ENCODE data around the gene KCNH1.

KCNH1 gene

DNA sequence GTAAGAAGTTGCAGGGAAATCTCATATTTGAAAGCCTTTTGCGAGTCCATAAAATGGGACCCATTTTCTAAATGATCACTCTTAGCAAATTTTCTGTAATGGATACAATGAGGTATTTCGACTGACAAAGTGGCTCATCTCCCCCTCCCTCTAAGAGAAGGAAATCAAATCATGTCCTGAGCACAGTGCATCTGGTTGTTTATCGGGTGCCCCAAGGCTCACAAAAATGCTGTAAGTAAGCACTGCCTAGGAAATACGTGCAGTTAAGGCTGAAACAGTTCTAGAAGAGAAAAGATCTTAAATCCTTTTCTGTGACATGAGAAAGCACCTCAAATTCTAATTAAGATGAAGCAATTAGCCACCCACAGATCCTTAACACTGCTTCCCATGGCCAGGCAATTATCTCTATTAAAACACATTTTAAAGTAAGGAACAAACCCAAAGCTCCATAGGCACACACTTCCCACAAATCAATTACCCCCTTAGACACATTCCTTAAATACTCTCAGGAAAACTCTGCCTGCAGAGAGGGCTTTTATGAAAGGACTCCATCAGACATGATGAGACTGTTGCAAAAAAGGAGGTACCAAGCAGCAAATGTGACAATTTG is 216.3 kb downstream of the KCNH1 start:
- DNase-seq = no peak

GRCh38 chr1:210916548-210916947 is 217.4 kb downstream of the KCNH1 start:
- DNase-seq = no peak

GRCh38 chr1:210915890-210916507 is 217.9 kb downstream of the KCNH1 start:
- DNase-seq = no peak

- DNase-seq = no peak
Measured at GRCh38 chr1:210912752-210913151, 221.2 kb downstream of the KCNH1 start.

DNA sequence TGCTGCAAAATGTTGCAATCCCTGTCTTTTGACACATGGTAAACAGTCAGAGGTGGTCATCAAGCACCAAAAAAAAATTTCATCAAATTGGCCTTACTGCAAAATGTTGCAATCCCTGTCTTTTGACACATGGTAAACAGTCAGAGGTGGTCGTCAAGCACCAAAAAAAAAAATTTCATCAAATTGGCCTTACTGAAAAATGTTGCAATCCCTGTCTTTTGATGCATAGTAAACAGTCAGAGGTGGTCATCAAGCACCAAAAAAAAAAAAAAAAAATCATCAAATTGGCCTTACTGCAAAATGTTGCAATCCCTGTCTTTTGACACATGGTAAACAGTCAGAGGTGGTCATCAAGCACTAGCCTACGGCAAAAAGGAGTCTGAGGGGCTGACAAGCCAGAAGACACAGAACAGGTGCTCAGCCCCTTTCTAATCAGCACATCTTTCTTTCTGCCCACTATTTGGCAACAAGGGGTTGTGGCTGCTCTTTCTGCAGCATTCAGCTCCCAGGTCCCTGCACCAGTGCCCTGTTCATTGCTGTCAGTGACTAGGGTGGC is 223.8 kb downstream of the KCNH1 start:
- DNase-seq = no peak

GRCh38 chr1:210908791-210909190 is 225.2 kb downstream of the KCNH1 start:
- DNase-seq = no peak

DNA sequence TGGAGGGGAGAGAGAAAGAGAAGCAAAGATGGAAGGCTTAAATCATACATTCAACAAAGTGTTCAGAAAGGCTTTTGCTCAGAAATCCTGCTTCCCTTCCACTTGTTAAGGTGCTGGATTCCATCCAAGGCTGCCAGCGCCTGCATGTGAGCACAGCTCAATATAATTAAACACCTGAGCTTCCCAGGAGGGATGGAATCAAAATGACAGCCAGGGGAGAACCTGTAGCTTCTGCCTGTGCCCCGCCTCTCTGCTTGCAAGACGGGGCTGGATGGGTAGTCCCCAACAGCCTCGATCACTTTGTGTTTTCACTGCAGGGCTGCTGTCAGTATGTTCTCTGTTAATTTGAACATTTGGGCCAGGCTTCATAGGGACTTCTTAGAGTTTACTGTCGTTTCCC is 225.7 kb downstream of the KCNH1 start:
- DNase-seq = no peak

GRCh38 chr1:210907251-210907805 is 226.6 kb downstream of the KCNH1 start:
- DNase-seq = no peak

DNA sequence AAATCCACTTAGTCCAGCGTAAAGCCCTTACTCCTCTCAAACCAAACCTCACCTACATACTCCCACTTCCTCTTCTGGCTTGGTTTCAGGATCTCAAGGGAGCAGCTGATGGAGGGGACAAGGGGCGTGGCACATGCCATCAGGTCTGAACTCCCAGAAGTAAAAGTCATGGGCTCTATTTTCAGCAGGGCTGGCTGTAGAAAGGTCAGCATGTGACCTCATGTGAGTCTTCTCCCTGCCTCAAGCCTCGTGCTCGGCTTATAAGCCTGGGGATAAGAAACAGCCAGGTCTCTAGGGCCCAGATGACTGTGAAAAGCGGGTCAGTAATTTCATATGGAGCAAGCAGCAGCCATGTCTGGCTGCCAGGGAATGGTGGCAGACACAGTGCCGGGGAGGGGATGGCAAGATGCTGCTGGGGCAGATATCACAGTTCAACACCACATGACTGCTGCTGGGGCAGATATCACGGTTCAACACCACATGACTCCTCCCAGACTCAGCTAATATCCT is 227.9 kb downstream of the KCNH1 start:
- peak; percentile 33 for DNase-seq

DNA sequence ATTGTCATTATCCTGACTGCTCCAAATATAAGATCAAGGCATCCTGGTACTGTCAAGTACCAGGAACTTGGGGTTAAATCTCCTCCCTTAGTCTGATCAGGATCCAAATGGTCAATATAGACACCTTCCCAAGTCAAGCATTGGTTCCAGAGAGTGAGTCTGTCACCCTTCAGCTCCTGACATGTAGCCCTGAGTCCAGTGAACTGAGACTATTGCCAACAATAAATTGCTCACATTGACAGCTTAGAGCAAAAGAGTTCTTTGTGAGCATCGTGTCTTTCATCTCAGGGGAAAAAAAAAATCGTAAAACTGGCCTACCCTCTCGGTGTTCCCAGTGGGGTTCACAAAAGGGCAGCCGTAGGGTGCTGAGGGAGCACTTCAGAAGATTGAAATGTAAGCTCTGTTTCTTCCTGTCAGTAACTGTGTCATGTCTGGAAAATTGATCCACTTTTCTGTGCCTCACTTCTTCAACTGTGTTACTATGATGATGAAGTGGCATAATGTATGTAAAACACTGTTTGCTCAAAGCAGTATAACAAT is 228.5 kb downstream of the KCNH1 start:
- DNase-seq = no peak

DNA sequence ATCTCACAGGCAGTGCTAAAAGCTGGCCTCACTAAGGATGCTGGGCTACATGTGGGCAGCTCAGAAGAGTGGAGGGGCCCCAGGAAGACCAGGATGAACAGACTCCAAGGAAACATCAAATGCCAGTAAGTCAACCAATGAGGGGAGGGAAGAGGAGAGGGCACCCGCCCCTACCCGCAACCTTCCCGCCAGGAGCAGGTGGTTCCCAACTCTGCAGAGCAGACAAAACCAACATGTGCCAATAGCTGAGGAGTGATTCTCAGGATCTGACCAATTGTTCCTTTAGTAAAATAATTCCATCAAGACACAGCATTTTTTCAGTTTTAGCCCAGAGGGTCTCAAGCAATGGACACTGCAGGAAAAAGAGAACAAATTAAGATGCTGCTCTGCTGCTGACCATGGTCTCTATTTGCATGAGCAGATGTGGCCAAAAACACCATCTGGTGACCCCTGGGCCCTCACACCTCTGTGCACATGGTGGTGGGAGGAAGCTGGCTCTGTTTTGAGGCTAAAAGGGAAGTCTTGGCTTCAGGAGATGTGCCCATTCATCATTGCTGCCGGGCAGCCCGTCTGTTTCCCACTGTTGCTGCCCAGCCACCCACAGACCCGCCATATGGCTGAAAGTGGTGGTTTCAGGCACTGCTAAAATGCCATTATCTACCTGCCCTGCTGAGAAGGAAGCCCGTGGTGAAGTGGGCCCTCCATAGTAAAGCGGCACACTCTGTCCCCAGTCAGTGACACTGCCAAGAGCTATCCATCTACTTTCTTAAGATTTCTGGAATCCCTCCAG is 231.8 kb downstream of the KCNH1 start:
- no peak for DNase-seq

- no peak for DNase-seq
Measured at GRCh38 chr1:210900820-210901219, 233.1 kb downstream of the KCNH1 start.

- no peak for DNase-seq
Measured at GRCh38 chr1:210900079-210900478, 233.9 kb downstream of the KCNH1 start.

GRCh38 chr1:210899676-210900075 is 234.3 kb downstream of the KCNH1 start:
- no peak for DNase-seq

DNA sequence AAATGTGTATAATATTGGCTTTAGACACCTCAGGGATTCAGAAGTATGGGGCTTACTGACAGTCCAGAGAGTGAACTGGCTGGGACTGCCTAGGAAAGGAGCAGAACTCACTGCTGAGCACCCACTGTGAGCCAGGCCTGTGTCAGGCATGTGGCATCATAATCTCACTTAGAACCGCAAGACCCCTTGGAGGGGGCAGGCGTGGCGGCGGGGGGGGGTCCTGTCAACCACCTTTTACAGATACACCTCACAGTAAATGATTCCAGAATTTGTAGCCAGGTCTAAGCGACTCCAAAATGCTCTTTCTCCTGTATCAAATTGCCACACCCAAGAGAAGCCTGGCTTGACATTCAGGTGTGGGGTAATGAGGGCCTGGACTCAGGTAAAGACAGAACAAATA is 235.5 kb downstream of the KCNH1 start:
- DNase-seq = no peak

- DNase-seq = no peak
Measured at GRCh38 chr1:210883821-210884220, 250.1 kb downstream of the KCNH1 start.

DNA sequence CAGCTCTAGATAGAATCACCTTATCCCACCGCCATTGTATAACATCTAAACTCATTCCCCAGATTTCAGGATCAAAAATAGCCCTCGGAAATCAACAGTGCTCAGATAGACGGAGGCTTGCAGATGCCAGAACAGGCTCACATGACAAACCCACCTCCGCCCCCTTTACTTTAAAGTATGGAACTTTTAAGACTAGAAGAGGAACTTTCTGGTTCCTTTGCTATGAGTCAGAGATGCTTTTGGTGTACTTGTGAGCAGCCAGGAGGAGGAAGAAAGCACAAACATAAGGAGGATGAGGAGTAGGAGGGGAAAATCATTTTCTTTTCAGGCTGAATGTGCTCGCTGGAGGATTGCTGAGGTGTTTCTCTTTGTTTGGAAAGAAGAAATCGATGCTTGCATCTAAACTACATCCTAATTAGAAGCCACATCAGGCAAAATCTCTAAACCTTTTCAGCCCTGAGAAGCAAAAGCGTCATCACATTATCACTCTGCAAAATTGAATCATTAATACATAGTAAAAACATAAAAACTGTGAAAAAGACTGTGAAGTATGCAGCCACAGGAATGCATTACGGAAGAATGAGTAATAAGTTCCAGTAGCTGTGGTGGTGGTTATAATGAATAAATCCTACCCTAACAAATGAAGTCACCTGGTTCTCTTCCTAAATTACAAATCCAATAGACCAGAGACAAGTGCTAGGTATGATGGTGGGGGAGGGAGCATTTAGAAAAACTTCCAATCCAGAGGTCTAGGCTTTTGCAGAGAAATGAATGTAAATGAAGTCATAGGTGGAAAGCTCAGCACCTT is 251.3 kb downstream of the KCNH1 start:
- peak; percentile 11 for DNase-seq

DNA sequence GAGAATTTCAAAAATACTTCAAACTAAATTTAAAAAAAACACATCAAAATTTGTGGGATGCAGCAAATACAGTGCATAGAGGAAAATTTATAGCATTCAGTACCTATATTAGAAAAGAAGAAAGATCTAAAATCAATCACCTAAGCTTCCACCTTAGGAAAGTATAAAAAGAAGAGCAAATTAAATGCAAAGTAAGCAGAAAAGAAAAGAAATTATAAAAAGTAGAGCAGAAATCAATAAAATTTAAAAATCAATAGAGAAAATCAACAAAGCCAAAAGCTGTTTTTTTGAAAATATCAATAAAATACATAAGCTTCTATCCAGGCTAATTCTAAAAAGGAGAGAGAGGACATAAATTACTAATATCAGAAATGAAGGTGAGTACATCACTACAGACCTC is 255.4 kb downstream of the KCNH1 start:
- no peak for DNase-seq

GRCh38 chr1:210876275-210876674 is 257.7 kb downstream of the KCNH1 start:
- DNase-seq = no peak

GRCh38 chr1:210866532-210866931 is 267.4 kb downstream of the KCNH1 start:
- no peak for DNase-seq

- peak; percentile 3 for DNase-seq
Measured at GRCh38 chr1:210857705-210858104, 276.2 kb downstream of the KCNH1 start.

- no peak for DNase-seq
Measured at GRCh38 chr1:210857146-210857663, 276.7 kb downstream of the KCNH1 start.

Data from eye (tissue), 1 donor.